ENCODE results near the gene HOXB8. TPM values are rescaled to one million over a fixed set of nuclear protein-coding genes. Genes with fewer than 3 reads are reported as not detected.

Gene HOXB8
- total and polyA plus RNA-seq, 2 donors (not counting 3 experiments of a cell fraction or from before 2014, with no cell fraction given), result 1.7 to 2.4 TPM

- no peak overlapping the region for H3K4me3 ChIP-seq (replicated peaks in 1 of 3; ENCODE audit: insufficient read depth in 1 of 3, low read depth in 1 of 3, low read length in 3 of 3)
- dilution Hi-C loops (cut with MboI; ENCODE audit: extremely low pct_ligation_motif_present, low sequenced_read_pairs), result no loop called here
- H3K36me3 ChIP-seq (ENCODE audit: control insufficient read depth in 2 of 2, extremely low read depth in 1 of 2, insufficient read depth in 2 of 2, low read length in 2 of 2), result no peaks in the 10 kb centered on the region
- H4K20me1 ChIP-seq (replicated peaks; ENCODE audit: control insufficient read depth, extremely low read depth, insufficient read depth, low read length), result no peaks in the 10 kb centered on the region
- TF ChIP-seq EZH2 (IDR thresholded peaks at IDR 0.05; ENCODE audit: borderline replicate concordance, low read depth, low read length, severe bottlenecking), result no peak
- no peak for TF ChIP-seq JUN (IDR thresholded peaks at IDR 0.05; ENCODE audit: borderline replicate concordance, insufficient read depth, insufficient read length, low read depth)
- no peak for TF ChIP-seq FOS (IDR thresholded peaks at IDR 0.05; ENCODE audit: borderline replicate concordance, insufficient read depth, low read length)
- no peak for TF ChIP-seq MAX (IDR thresholded peaks at IDR 0.05; ENCODE audit: insufficient read depth, insufficient read length)
- no peak for TF ChIP-seq POLR2AphosphoS5 (IDR thresholded peaks at IDR 0.05; ENCODE audit: insufficient read depth, low read depth, low read length)
- no peak for TF ChIP-seq POLR2A (IDR thresholded peaks at IDR 0.05; ENCODE audit: low read depth, low read length)
- TF ChIP-seq MYC (IDR thresholded peaks at IDR 0.05; ENCODE audit: low read depth, low read length), result no peak
- TF ChIP-seq CTCF (IDR thresholded peaks at IDR 0.05; ENCODE audit: extremely low read depth in 1 of 2, insufficient read depth in 1 of 2, low read depth in 1 of 2, low read length in 2 of 2), result no peak
- no peak overlapping the region for H3K27ac ChIP-seq (ENCODE audit: insufficient read depth, low read depth, low read length)
- H3K9me3 ChIP-seq (replicated peaks; ENCODE audit: control insufficient read depth, insufficient read depth, low read length), result no peaks in the 10 kb centered on the region
- no peak overlapping the region for H3K9ac ChIP-seq (replicated peaks; ENCODE audit: extremely low read depth, insufficient read depth, low read length)
- H3K27me3 ChIP-seq (ENCODE audit: control insufficient read depth in 2 of 2, insufficient read depth in 2 of 2, low read length in 2 of 2), result peaks cover 83 to 92% of the 10 kb centered on the region in 2 experiments
- H2AFZ ChIP-seq (ENCODE audit: low read depth, low read length), result no peak overlapping the region
- intact Hi-C loops (cut with micrococcal nuclease), result no loop called here
- H3K4me1 ChIP-seq (ENCODE audit: control insufficient read depth, extremely low read depth, insufficient read depth, low read length), result no peaks in the 10 kb centered on the region
- no peak for DNase-seq (ENCODE audit: low read depth, low spot score)
- no peak overlapping the region for H3K4me2 ChIP-seq (ENCODE audit: insufficient read depth, low read length)
- FAIRE-seq, result no peak
- ChIA-PET POLR2A (no interaction called here), CTCF (interaction anchor here (1.2 to 4.5 kb wide), 2 partner anchors 7 to 11 kb away, joined by 3 to 23 read pairs; no protein-coding TSS in a partner anchor)
- BruUV-seq (replicated peaks), result no TSS peak
- H3K9me1 ChIP-seq (replicated peaks; ENCODE audit: control insufficient read depth, extremely low read depth, insufficient read depth, low read length), result no peaks in the 10 kb centered on the region
- H3K79me2 ChIP-seq (ENCODE audit: control insufficient read depth, insufficient read depth, low read length), result no peaks in the 10 kb centered on the region
Observed at GRCh38 chr17:48643697-48644012, 28.6 kb upstream of the HOXB8 start.
